Measurements from ENCODE around the gene FEZ2. TPM values are rescaled to one million over a fixed set of nuclear protein-coding genes. Genes with fewer than 3 reads are reported as not detected.

FEZ2 gene
- total and polyA plus RNA-seq, 2 donors (not counting 3 experiments of a cell fraction or from before 2014, with no cell fraction given) = 41.2 to 72.4 TPM

DNA sequence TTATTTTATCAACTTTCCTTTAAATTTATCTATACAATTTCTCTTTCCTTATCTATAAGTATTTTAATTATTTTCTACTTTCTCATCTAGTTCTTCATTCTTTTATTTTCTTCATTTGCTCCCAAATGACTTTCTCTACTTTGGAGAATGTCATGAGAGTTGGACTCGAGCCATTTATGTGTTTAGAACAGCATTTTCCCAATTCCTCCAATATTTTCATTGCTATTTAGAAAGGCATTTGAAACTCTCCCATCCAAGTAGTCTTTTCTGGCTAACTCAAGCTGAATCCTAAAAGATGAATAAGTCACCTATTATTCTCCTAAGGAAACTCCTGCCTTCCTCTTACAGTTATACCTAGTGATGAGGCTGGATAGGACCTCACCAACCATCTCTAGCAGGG, 15.8 kb upstream of the FEZ2 start:
- no peaks in the 10 kb centered on the region for H3K79me2 ChIP-seq (ENCODE audit: control insufficient read depth, insufficient read depth, low read length)
- H3K9me3 ChIP-seq (replicated peaks; ENCODE audit: control insufficient read depth, insufficient read depth, low read length) = no peaks in the 10 kb centered on the region
- H3K4me1 ChIP-seq (ENCODE audit: control insufficient read depth, extremely low read depth, insufficient read depth, low read length) = no peaks in the 10 kb centered on the region
- no peak overlapping the region for H3K9ac ChIP-seq (replicated peaks; ENCODE audit: extremely low read depth, insufficient read depth, low read length)
- FAIRE-seq (no peak), DNase-seq (ENCODE audit: low read depth, low spot score) (no peak)
- H3K27ac ChIP-seq (ENCODE audit: insufficient read depth, low read depth, low read length) = no peak overlapping the region
- dilution Hi-C loops (cut with MboI; ENCODE audit: extremely low pct_ligation_motif_present, low sequenced_read_pairs) (no loop called here), intact Hi-C loops (cut with micrococcal nuclease) (no loop called here)
- H3K4me3 ChIP-seq (replicated peaks in 1 of 3; ENCODE audit: insufficient read depth in 1 of 3, low read depth in 1 of 3, low read length in 3 of 3) = no peak overlapping the region
- H4K20me1 ChIP-seq (replicated peaks; ENCODE audit: control insufficient read depth, extremely low read depth, insufficient read depth, low read length) = no peaks in the 10 kb centered on the region
- BruUV-seq (replicated peaks) = no TSS peak
- H3K4me2 ChIP-seq (ENCODE audit: insufficient read depth, low read length) = no peak overlapping the region
- POLR2A ChIA-PET = no interaction called here
- no peak for TF ChIP-seq FOS (IDR thresholded peaks at IDR 0.05; ENCODE audit: borderline replicate concordance, insufficient read depth, low read length)
- TF ChIP-seq EZH2 (IDR thresholded peaks at IDR 0.05; ENCODE audit: borderline replicate concordance, low read depth, low read length, severe bottlenecking) = no peak
- TF ChIP-seq GATA2 (IDR thresholded peaks at IDR 0.05; ENCODE audit: insufficient read depth, insufficient read length, low read depth, low read length) = no peak
- no peak for TF ChIP-seq MYC (IDR thresholded peaks at IDR 0.05; ENCODE audit: low read depth, low read length)
- no peak for TF ChIP-seq POLR2A (IDR thresholded peaks at IDR 0.05; ENCODE audit: low read depth, low read length)
- TF ChIP-seq, protein P1, sequence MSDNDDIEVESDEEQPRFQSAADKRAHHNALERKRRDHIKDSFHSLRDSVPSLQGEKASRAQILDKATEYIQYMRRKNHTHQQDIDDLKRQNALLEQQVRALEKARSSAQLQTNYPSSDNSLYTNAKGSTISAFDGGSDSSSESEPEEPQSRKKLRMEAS (IDR thresholded peaks at IDR 0.05; ENCODE audit: insufficient read depth, insufficient read length) = no peak
- TF ChIP-seq, protein P2, sequence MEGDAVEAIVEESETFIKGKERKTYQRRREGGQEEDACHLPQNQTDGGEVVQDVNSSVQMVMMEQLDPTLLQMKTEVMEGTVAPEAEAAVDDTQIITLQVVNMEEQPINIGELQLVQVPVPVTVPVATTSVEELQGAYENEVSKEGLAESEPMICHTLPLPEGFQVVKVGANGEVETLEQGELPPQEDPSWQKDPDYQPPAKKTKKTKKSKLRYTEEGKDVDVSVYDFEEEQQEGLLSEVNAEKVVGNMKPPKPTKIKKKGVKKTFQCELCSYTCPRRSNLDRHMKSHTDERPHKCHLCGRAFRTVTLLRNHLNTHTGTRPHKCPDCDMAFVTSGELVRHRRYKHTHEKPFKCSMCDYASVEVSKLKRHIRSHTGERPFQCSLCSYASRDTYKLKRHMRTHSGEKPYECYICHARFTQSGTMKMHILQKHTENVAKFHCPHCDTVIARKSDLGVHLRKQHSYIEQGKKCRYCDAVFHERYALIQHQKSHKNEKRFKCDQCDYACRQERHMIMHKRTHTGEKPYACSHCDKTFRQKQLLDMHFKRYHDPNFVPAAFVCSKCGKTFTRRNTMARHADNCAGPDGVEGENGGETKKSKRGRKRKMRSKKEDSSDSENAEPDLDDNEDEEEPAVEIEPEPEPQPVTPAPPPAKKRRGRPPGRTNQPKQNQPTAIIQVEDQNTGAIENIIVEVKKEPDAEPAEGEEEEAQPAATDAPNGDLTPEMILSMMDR (IDR thresholded peaks at IDR 0.05; ENCODE audit: extremely low read depth in 1 of 2, insufficient read depth in 1 of 2, low read depth in 1 of 2, low read length in 2 of 2) = no peak
- TF ChIP-seq JUN (IDR thresholded peaks at IDR 0.05; ENCODE audit: borderline replicate concordance, insufficient read depth, insufficient read length, low read depth) = no peak
- TF ChIP-seq POLR2AphosphoS5 (IDR thresholded peaks at IDR 0.05; ENCODE audit: insufficient read depth, low read depth, low read length) = no peak
- no peaks in the 10 kb centered on the region for H3K27me3 ChIP-seq (ENCODE audit: control insufficient read depth in 2 of 2, insufficient read depth in 2 of 2, low read length in 2 of 2)
- H3K9me1 ChIP-seq (replicated peaks; ENCODE audit: control insufficient read depth, extremely low read depth, insufficient read depth, low read length) = no peaks in the 10 kb centered on the region
- CTCF ChIA-PET = no interaction called here
- H3K36me3 ChIP-seq (ENCODE audit: control insufficient read depth in 2 of 2, extremely low read depth in 1 of 2, insufficient read depth in 2 of 2, low read length in 2 of 2) = no peaks in the 10 kb centered on the region
- H2AFZ ChIP-seq (ENCODE audit: low read depth, low read length) = no peak overlapping the region
